Activated T-cell treated with anti-CD3 and anti-CD28 coated beads for 4 hours (primary cell): ENCODE results near the gene UBE2H.
"Not testable (repeated sequence)": the region's sequence is repeated elsewhere in the genome, so short reads cannot be mapped to it uniquely, and the experiment has no call there.

ENCODE experiments used
- DNase-seq: peaks from one replicate; pipeline ENCODE4 v3.0.0-alpha.2; 2020

The UBE2H gene

GRCh38 chr7:129841465-129841864 is 111.3 kb downstream of the UBE2H start:
- DNase-seq, result no peak

DNA sequence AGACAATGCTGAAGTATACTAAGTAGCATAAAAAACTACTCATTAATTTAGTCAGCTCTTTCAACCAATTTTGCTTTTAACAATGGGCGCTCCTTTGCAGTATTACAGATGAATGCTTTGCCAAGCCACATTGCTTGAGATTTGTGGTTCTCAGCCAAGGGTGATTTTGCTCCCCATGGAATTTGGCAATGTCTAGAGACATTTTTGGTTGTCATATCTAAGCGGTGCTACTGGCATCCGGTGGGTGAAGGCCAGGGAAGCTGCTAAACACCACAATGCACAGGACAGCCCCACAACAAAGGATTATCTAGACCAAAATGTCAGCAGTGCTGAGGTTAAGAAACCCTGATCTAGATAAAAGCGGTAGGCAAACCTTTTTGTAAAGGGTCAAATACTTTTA is 112.0 kb downstream of the UBE2H start:
- DNase-seq, result no peak

- DNase-seq, result no peak
Measured at GRCh38 chr7:129836983-129837382, 115.8 kb downstream of the UBE2H start.

DNA sequence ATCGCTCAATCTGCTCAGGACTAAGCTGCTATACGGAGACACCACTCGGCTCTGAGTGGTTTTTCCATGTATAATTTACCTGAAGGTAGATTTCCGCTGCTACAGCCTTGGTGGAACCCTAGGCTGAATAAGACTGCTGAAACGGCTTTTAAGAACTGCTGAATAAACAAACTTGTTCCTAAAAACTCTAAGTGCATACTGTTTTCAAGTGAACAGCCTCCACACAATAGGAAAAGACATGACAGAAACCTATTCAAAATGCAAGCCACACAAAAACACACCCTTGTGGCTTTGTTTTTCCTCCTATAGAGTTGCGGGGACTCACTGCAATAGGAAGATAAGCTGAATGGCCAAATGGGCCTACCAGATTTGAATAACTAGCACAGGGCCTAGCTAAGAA is 117.2 kb downstream of the UBE2H start:
- no peak for DNase-seq

- DNase-seq, result not testable (repeated sequence)
Measured at GRCh38 chr7:129833353-129833752, 119.4 kb downstream of the UBE2H start.

GRCh38 chr7:129832701-129833227 is 120.0 kb downstream of the UBE2H start:
- no peak for DNase-seq

- no peak for DNase-seq
Measured at GRCh38 chr7:129832282-129832681, 120.5 kb downstream of the UBE2H start.

DNA sequence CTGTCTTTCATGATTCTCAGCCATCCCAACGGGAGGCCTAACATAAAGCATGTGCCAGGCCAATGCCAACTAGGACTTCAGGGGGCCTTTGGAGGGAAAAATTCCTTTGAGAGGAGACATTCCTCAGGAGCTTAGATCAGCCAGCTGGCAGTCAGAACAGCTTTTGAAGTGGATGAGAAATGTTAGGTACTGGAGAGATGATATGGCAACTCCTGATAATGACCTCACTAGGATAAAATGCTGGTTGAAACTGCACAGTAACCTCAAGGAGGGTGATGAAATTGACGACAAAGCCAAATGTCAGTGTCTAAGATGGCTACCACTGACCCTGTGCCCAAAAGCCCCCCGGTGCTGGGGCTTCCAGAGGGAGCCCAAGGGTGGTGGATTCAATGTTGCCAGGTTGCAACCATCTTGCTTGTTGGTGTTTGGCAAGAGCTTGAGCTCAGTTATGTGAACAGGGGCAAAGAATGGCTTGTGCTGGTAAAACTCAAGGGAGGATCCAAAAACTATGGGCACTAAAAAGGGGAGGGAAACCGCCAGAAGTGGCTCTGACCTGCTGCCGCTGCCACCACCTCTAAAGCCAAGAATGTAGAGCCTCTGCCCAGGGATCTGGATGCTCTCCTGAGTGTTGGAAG is 121.2 kb downstream of the UBE2H start:
- no peak for DNase-seq

DNA sequence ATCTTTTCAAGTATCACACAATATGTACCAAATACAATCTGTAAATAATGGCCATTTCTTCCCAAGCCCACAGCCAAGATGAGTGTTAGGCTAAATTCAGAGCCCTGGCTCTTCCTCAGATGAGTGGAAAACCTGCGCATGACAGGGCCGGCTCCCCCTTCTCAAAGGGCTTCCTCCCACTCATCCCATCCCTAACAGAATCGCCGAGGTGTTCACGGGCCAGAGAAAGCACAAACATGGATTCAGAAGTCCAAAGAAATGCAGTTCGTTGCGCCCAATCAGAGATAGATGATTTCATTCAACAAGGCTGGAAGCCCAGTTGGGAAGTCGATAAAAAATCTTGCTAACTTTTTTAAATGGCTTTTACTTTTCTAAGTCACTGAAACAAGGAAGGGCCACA is 121.8 kb downstream of the UBE2H start:
- DNase-seq, result no peak

DNA sequence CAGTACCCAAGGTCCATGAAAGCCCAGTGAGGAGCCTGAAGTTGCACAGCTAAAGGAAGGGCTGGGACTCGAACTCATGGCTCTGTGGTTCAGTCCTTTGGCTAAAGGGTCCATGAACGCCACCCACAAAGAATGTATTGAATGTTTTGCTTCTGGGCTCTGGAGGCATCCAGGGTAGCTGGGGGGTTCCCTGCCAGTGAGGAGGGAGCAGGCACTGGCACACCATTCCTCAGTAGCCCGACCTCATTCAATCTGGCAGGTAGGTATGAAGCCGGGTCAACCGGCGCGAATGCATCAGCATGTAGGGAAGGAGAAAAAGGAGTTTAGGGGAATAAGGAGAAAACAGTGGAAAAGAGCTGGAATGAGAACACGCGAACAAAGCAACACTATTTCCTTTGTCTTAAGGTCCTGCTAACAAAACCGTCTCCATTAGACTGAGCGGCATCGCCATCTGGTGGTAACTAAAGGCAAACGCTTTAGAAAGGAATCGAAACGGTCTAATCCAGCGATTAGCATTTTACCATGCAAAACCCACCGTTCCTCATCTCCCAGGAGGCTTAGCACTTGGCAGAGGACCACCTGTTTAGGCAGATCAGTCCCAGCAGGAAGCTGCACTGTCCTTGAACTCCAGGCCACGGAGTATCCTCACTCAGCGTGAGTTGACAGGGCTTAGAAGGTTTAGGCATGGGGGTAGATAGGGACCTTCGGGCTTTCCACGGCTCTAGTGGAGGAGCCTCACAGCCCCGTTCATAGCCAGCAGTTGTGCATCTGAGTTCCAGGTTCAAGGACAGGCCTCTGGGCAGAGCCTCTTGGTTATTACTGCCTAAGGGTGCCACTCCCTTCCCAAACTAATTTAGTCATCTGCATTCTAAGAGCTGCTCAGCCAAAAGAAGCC is 122.8 kb downstream of the UBE2H start:
- DNase-seq, result peak; percentile 34

DNA sequence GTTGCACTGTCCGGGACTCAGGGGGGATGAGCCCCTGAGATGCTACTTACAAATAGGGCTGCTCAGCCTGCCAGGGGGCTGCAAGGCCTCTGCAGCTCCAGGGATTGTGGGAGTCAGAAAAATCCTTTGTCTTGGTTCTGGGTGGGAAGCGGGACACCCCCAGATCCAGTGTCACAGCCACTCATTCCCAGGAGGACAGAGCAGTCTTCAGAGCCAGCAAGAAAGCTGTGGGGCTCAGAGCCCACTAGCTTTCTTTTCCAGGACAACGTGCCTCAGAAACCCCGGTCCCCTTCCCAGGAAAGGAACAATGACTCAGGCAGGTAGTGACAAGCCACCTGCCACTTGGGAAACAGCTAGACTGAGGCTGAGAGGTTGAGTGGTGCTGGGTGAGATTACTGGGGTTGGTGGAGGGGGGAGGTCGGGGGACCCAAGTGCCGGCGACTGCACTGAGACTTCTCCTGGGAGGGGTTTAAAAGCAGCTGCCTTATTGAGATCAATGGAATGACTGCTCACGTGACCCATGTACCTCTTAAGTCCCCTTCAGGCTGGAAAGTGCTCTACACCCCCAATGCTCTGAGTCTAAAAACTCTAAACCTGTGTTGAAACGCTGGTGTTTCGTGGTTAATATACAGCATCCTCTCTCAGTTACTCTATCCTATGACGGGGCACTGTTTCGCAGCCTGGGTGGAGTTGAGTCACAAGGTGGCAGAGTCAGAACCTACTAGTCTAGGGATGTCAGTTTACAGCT is 123.6 kb downstream of the UBE2H start:
- DNase-seq, result no peak

- DNase-seq, result no peak
Measured at GRCh38 chr7:129828078-129828762, 124.5 kb downstream of the UBE2H start.

GRCh38 chr7:129827467-129827990 is 125.2 kb downstream of the UBE2H start:
- DNase-seq, result no peak

- not testable (repeated sequence) for DNase-seq
Measured at GRCh38 chr7:129826895-129827294, 125.9 kb downstream of the UBE2H start.

- DNase-seq, result peak; percentile 86
Measured at GRCh38 chr7:129825209-129825970, 127.4 kb downstream of the UBE2H start.

- no peak for DNase-seq
Measured at GRCh38 chr7:129824291-129825208, 128.2 kb downstream of the UBE2H start.

DNA sequence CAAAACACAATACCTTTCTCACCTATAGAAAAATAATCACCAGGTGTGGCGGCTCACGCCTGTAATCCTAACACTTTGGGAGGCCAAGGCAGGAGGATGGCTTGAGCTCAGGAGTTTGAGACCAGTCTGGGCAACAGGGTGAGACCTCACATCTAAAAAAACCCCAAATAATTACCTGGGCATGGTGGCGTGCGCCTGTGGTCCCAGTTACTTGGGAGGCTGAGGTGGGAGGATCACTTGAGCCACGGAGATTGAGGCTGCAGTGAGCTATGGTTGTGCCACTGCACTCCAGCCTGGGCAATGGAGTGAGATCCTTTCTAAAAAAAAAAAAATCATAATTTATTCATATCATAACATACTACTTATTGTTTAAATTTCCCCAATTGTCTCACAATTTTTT is 129.6 kb downstream of the UBE2H start:
- not testable (repeated sequence) for DNase-seq

DNA sequence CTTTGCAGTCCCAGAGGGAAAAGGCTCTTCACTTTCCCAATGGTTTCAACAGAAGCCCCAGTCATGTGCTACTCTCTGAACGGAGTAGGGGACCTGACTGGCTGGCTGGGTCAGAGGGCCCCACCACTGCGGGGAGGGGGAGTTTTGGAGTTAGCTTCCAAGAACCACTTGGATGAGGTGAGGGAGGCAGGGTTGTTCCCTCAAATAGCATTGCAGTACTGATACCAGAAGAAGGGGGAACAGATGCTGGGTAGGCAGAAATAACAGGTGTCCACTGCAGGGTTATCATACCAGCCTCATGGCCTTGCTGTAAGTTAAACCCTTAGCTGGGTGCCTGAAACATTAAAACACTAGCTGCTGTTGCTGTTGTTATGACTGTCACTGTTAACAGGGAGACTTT is 131.3 kb downstream of the UBE2H start:
- DNase-seq, result no peak

GRCh38 chr7:129816742-129817141 is 136.0 kb downstream of the UBE2H start:
- DNase-seq, result no peak

GRCh38 chr7:129807863-129808262 is 144.9 kb downstream of the UBE2H start:
- DNase-seq, result no peak
